Neural cell (in vitro differentiated cells): ENCODE data around the gene NPC1. TPM values are rescaled to one million over a fixed set of nuclear protein-coding genes. Genes with fewer than 3 reads are reported as not detected.

ENCODE experiments used
- H2AFZ ChIP-seq: fragments of 200-600, 300-800 bp; sonication (generic), shearing (Covaris generic); 2 replicates; pipeline ENCODE4 v1.6.0; 2014; ENCODE audit warnings: low read depth, mild to moderate bottlenecking, antibody characterized with exemption, low read length, moderate library complexity
- H3F3A ChIP-seq: fragments of 200-600 bp; shearing (Covaris generic); 2 replicates; pipeline ENCODE4 v1.6.1; 2016; ENCODE audit warnings: mild to moderate bottlenecking, moderate library complexity, mixed read lengths, antibody characterized with exemption, low read length; ENCODE audit not compliant: insufficient read depth, poor library complexity, severe bottlenecking
- H3K27ac ChIP-seq: fragments of 200-600, 300-800 bp; sonication (generic), shearing (Covaris generic); 2 replicates; pipeline ENCODE4 v1.5.1; 2014; ENCODE audit warnings: mild to moderate bottlenecking, low read length, moderate library complexity
- H3K27me3 ChIP-seq: fragments of 300-800, 200-600 bp; sonication (generic), shearing (Covaris generic); 2 replicates; pipeline ENCODE4 v1.6.0; 2014; ENCODE audit warnings: mild to moderate bottlenecking, low read depth, low read length, moderate library complexity; ENCODE audit not compliant: insufficient read depth
- H3K36me3 ChIP-seq: fragments of 300-800, 200-600 bp; sonication (generic), shearing (Covaris generic); 2 replicates; pipeline ENCODE4 v1.5.1; 2014; ENCODE audit warnings: mild to moderate bottlenecking, antibody characterized with exemption, low read length, moderate library complexity; ENCODE audit not compliant: insufficient read depth
- H3K4me2 ChIP-seq: fragments of 300-800, 200-600 bp; sonication (generic), shearing (Covaris generic); 2 replicates; pipeline ENCODE4 v1.6.0; 2014; ENCODE audit warnings: mild to moderate bottlenecking, low read length
- H3K4me3 ChIP-seq: fragments of 300-800, 200-600 bp; sonication (generic), shearing (Covaris generic); 2 replicates; pipeline ENCODE4 v1.5.1; 2014; ENCODE audit warnings: mild to moderate bottlenecking, low read length, moderate library complexity
- H3K79me2 ChIP-seq: fragments of 200-600 bp; shearing (Covaris generic); replicated peaks from 2 replicates; pipeline ENCODE4 v1.6.0; 2014; ENCODE audit warnings: mild to moderate bottlenecking, low read length, moderate library complexity; ENCODE audit not compliant: insufficient read depth
- H3K9ac ChIP-seq: fragments of 300-800, 200-600 bp; sonication (generic), shearing (Covaris generic); 2 replicates; pipeline ENCODE4 v1.6.1; 2016; ENCODE audit warnings: mild to moderate bottlenecking, low read length, mixed read lengths
- H3K9me2 ChIP-seq: fragments of 200-600 bp; shearing (Covaris generic); 2 replicates; pipeline ENCODE4 v1.6.1; 2016; ENCODE audit warnings: mild to moderate bottlenecking, low read length, mixed read lengths; ENCODE audit not compliant: insufficient read depth
- H3K9me3 ChIP-seq: fragments of 200-600, 300-800 bp; sonication (generic), shearing (Covaris generic); 2 replicates; pipeline ENCODE4 v1.6.1; 2016; ENCODE audit warnings: mild to moderate bottlenecking, mixed run types, low read length, moderate library complexity, mixed read lengths
- H4K20me1 ChIP-seq: fragments of 200-600 bp; shearing (Covaris generic); 2 replicates; pipeline ENCODE4 v1.6.1; 2016; ENCODE audit warnings: mild to moderate bottlenecking, mixed run types; ENCODE audit not compliant: insufficient read depth
- CTCF ChIP-seq: fragments of 450-650 bp; IDR thresholded peaks from 2 replicates; pipeline ENCODE4 v1.5.1; 2014; ENCODE audit warnings: antibody characterized with exemption, mild to moderate bottlenecking, moderate library complexity; ENCODE audit not compliant: poor library complexity, severe bottlenecking
- EP300 ChIP-seq: fragments of 450-650 bp; conservative IDR thresholded peaks from 2 replicates; pipeline ENCODE4 v1.6.1; 2014; ENCODE audit warnings: antibody characterized with exemption, mild to moderate bottlenecking, moderate library complexity; ENCODE audit not compliant: poor library complexity, severe bottlenecking
- EZH2 ChIP-seq: fragments of 200-600, 300-800 bp; shearing (Covaris generic), sonication (generic); IDR thresholded peaks from 2 replicates; pipeline ENCODE4 v1.6.1; 2014; ENCODE audit warnings: antibody characterized with exemption, low read length, borderline replicate concordance, mild to moderate bottlenecking; ENCODE audit not compliant: insufficient read depth, poor library complexity, severe bottlenecking
- MXI1 ChIP-seq: fragments of 450-650 bp; conservative IDR thresholded peaks from 2 replicates; pipeline ENCODE4 v1.6.1; 2014; ENCODE audit warnings: antibody characterized with exemption, mild to moderate bottlenecking; ENCODE audit not compliant: poor library complexity, severe bottlenecking
- POLR2AphosphoS5 ChIP-seq: IDR thresholded peaks from 2 replicates; pipeline ENCODE4 v1.6.1; 2012
- RAD21 ChIP-seq: fragments of 450-650 bp; conservative IDR thresholded peaks from 2 replicates; pipeline ENCODE4 v1.6.1; 2014; ENCODE audit warnings: antibody characterized with exemption, mild to moderate bottlenecking, moderate library complexity
- REST ChIP-seq: IDR thresholded peaks from 2 replicates; pipeline ENCODE4 v1.6.1; 2012; ENCODE audit warnings: borderline replicate concordance
- SMC3 ChIP-seq: fragments of 450-650 bp; conservative IDR thresholded peaks from 2 replicates; pipeline ENCODE4 v1.6.1; 2014; ENCODE audit warnings: antibody characterized with exemption, mild to moderate bottlenecking, moderate library complexity; ENCODE audit not compliant: poor library complexity
- TAF1 ChIP-seq: IDR thresholded peaks from 2 replicates; pipeline ENCODE4 v1.6.1; 2012; ENCODE audit warnings: low read depth
- polyA plus RNA-seq: library from polyadenylated mRNA; depleted of rRNA; stranded (reverse); fragments of >200 nt; gene quantifications from 2 replicates; pipeline ENCODE4 v1.2.3, GENCODE V29; 2014

The NPC1 gene
- polyA plus RNA-seq, 1 donor from 2014 or later = 20.9 TPM

GRCh38 chr18:23617412-23618014 lies 31.2 kb upstream of the NPC1 start:
- H3K79me2 ChIP-seq = no peaks in the 10 kb centered on the region
- H3K36me3 ChIP-seq = no peaks in the 10 kb centered on the region
- H3K9me2 ChIP-seq = no peaks in the 10 kb centered on the region
- no peaks in the 10 kb centered on the region for H3K9me3 ChIP-seq
- no peak overlapping the region for H3K27ac ChIP-seq
- peaks cover 36% of the 10 kb centered on the region for H3K27me3 ChIP-seq
- H3K9ac ChIP-seq = no peak overlapping the region
- no peak overlapping the region for H2AFZ ChIP-seq
- no peaks in the 10 kb centered on the region for H3F3A ChIP-seq
- no peaks in the 10 kb centered on the region for H4K20me1 ChIP-seq
- no peak overlapping the region for H3K4me2 ChIP-seq
- no peak overlapping the region for H3K4me3 ChIP-seq
- TF ChIP-seq MXI1 = no peak
- no peak for TF ChIP-seq EP300
- no peak for TF ChIP-seq SMC3
- TF ChIP-seq RAD21 = no peak
- no peak for TF ChIP-seq POLR2AphosphoS5
- TF ChIP-seq CTCF = no peak
- TF ChIP-seq EZH2 = no peak
- no peak for TF ChIP-seq TAF1
- TF ChIP-seq REST = no peak

- Histone ChIP-seq H3K36me3 (no peaks in the 10 kb centered on the region), H3F3A (no peaks in the 10 kb centered on the region), H3K27me3 (peaks cover 29% of the 10 kb centered on the region), H3K4me3 (no peak overlapping the region), H3K9ac (no peak overlapping the region), H4K20me1 (no peaks in the 10 kb centered on the region), H3K4me2 (no peak overlapping the region), H2AFZ (no peak overlapping the region), H3K79me2 (no peaks in the 10 kb centered on the region), H3K9me3 (no peaks in the 10 kb centered on the region), H3K9me2 (no peaks in the 10 kb centered on the region), H3K27ac (no peak overlapping the region)
- no peak for TF ChIP-seq CTCF
- no peak for TF ChIP-seq RAD21
- no peak for TF ChIP-seq SMC3
- TF ChIP-seq EZH2 = no peak
- no peak for TF ChIP-seq MXI1
- no peak for TF ChIP-seq REST
- no peak for TF ChIP-seq EP300
These were observed 30.0 kb upstream of the NPC1 start for GRCh38 chr18:23616258-23616657.
